Pancreas (tissue), 10 donors: Measurements from ENCODE around the gene SNCAIP. TPM values are rescaled to one million over a fixed set of nuclear protein-coding genes. Genes with fewer than 3 reads are reported as not detected.

Experiments used
- ATAC-seq, 4 donors: fragments of 200-7000 bp; cut with Tn5 transposase; one replicate each; pipeline versions ENCODE4 v1.8.0 to v1.9.1; 2020; ENCODE audit warnings: mild to moderate bottlenecking in 4 of 4, moderate library complexity in 4 of 4
- DNase-seq, 6 donors: peaks; one replicate each; pipeline ENCODE4 v3.0.0-alpha.2; 2020
- FAIRE-seq: peaks from 2 replicates; lab custom pipeline; 2012; peaks lifted over from hg19 to GRCh38; lab: Jason Lieb, UNC
- H3K27ac ChIP-seq, 4 donors: fragments of 200-600 bp; sonication (generic); 1 replicate in 3 of 4; 2 replicates in 1 of 4; pipeline versions ENCODE4 v1.5.0 to v1.8.0; 2020
- H3K27me3 ChIP-seq, 4 donors: fragments of 200-600 bp; one replicate each; pipeline ENCODE4 v1.8.0; 2021
- H3K36me3 ChIP-seq, 3 donors: fragments of 200-600 bp; sonication (generic) in 1 of 3; one replicate each; pipeline versions ENCODE4 v1.5.0 to v1.8.0; 2020 to 2021
- H3K4me1 ChIP-seq, 3 donors: fragments of 200-600 bp; one replicate each; pipeline ENCODE4 v1.8.0; 2021
- H3K4me3 ChIP-seq, 4 donors: fragments of 200-600 bp; sonication (generic) in 2 of 4; one replicate each; pipeline versions ENCODE4 v1.5.0 to v1.8.0; 2020 to 2021
- H3K9me3 ChIP-seq, 4 donors: fragments of 200-600 bp; one replicate each; pipeline ENCODE4 v1.8.0; 2021
- CTCF ChIP-seq, 4 donors: fragments of 200-600 bp; sonication (generic) in 3 of 4; IDR thresholded peaks; one replicate each; pipeline versions ENCODE4 v1.5.0 to v1.8.0; 2021; ENCODE audit warnings: antibody characterized with exemption in 4 of 4
- WGBS, 2 donors: extraction: QIAGEN DNeasy Blood & Tissue Kit; methylation state at CpG; one replicate each; pipeline ENCODE4 v1.1.7; 2013; 5-methylcytosine and 5-hydroxymethylcytosine counted together
- intact Hi-C, 3 donors: fragments of 100-400 bp; cut with DNase I; formaldehyde crosslinking; loops; one replicate each; pipeline versions ENCODE4 v1.11.1 to v1.14.2; 2022
- polyA plus RNA-seq, 2 donors: library from polyadenylated mRNA; stranded (reverse); fragments of 200-250 nt; gene quantifications; one replicate each; pipeline ENCODE4 v1.2.3, GENCODE V29; 2013
- total RNA-seq, 6 donors: library from RNA; stranded (reverse); fragmentation: NEBNext Ultra II Directional in 4 of 6; extraction: Animal tissue kit (Norgen Biotek cat#: 25700) in 4 of 6; gene quantifications; one replicate each; pipeline versions ENCODE4 v1.2.1 to v1.2.4, GENCODE V29; 2021 to 2023
- donor health status: healthy with polysubstance abuse.
- donor health status: DM: no; HTN: no; CAD: no; lungs with moderate emphysema.
- donor health status: DM: no; HTN: no; CAD: no.
- donor health status: control.
- donor health status: control.
- donor health status: Bipolar disorder and iron deficiency.
- donor health status: DM: yes; HTN: yes; CAD: no.
- donor health status: DM: no; HTN: no; CAD: no.
- donor health status: DM: no; HTN: no; CAD: no.
- donor health status: DM: yes; HTN: yes; CAD: no.

Gene SNCAIP
- total and polyA plus RNA-seq, 8 donors = 0.03 to 1.1 (median 0.28) TPM; not detected in 1

- H3K36me3 ChIP-seq = no peaks in the 10 kb centered on the region
- peak in 2 of 4 donors; percentile 24 to 35 for TF ChIP-seq CTCF (IDR thresholded peaks at IDR 0.05)
- intact Hi-C loops = no loop called here
- peak in 3 of 4 donors; percentile 54 to 64 (median 63) for ATAC-seq
- no peak for FAIRE-seq
- H3K9me3 ChIP-seq = no peaks in the 10 kb centered on the region
- no peaks in the 10 kb centered on the region for H3K4me1 ChIP-seq
- H3K27ac ChIP-seq = no peak overlapping the region
- H3K27me3 ChIP-seq = no peaks in the 10 kb centered on the region
- peak in 1 of 6 donors; percentile 13 for DNase-seq
- no peak overlapping the region for H3K4me3 ChIP-seq
- WGBS, 2 donors = 79 to 82% methylated on average over 8 of the region's 8 CpGs
Measured at GRCh38 chr5:122458278-122458872, 146.3 kb downstream of the SNCAIP start.

GRCh38 chr5:122462486-122462885 is 150.4 kb downstream of the SNCAIP start:
- Histone ChIP-seq H3K4me1 (no peaks in the 10 kb centered on the region), H3K9me3 (no peaks in the 10 kb centered on the region), H3K4me3 (no peak overlapping the region), H3K36me3 (no peaks in the 10 kb centered on the region), H3K27me3 (no peaks in the 10 kb centered on the region), H3K27ac (no peak overlapping the region)
- TF ChIP-seq CTCF (IDR thresholded peaks at IDR 0.05) = no peak
- DNase-seq (no peak), ATAC-seq (no peak), FAIRE-seq (no peak)
- intact Hi-C loops = no loop called here

GRCh38 chr5:122463221-122463620 is 151.2 kb downstream of the SNCAIP start:
- ATAC-seq (no peak), DNase-seq (no peak), FAIRE-seq (no peak)
- H3K36me3 ChIP-seq = no peaks in the 10 kb centered on the region
- no peaks in the 10 kb centered on the region for H3K27me3 ChIP-seq
- H3K4me3 ChIP-seq = no peak overlapping the region
- no peaks in the 10 kb centered on the region for H3K9me3 ChIP-seq
- TF ChIP-seq CTCF (IDR thresholded peaks at IDR 0.05) = no peak
- no peaks in the 10 kb centered on the region for H3K4me1 ChIP-seq
- intact Hi-C loops = no loop called here
- no peak overlapping the region for H3K27ac ChIP-seq
- 74 to 88% methylated on average over 1 of the region's 1 CpG for WGBS, 2 donors

GRCh38 chr5:122464191-122464590 is 152.2 kb downstream of the SNCAIP start:
- Histone ChIP-seq H3K27me3 (no peaks in the 10 kb centered on the region), H3K27ac (no peak overlapping the region), H3K36me3 (no peaks in the 10 kb centered on the region), H3K9me3 (no peaks in the 10 kb centered on the region), H3K4me1 (no peaks in the 10 kb centered on the region), H3K4me3 (no peak overlapping the region)
- FAIRE-seq = no peak
- DNase-seq = no peak
- 72 to 73% methylated on average over 2 of the region's 2 CpGs for WGBS, 2 donors
- intact Hi-C loops = no loop called here
- ATAC-seq = no peak
- no peak for TF ChIP-seq CTCF (IDR thresholded peaks at IDR 0.05)

GRCh38 chr5:122465031-122465577 is 153.1 kb downstream of the SNCAIP start:
- 72 to 86% methylated on average over 7 of the region's 7 CpGs for WGBS, 2 donors
- H3K27ac ChIP-seq = no peak overlapping the region
- DNase-seq (no peak), FAIRE-seq (no peak), ATAC-seq (no peak)
- intact Hi-C loops = no loop called here
- no peaks in the 10 kb centered on the region for H3K9me3 ChIP-seq
- no peak for TF ChIP-seq CTCF (IDR thresholded peaks at IDR 0.05)
- no peaks in the 10 kb centered on the region for H3K36me3 ChIP-seq
- H3K27me3 ChIP-seq = no peaks in the 10 kb centered on the region
- H3K4me1 ChIP-seq = no peaks in the 10 kb centered on the region
- H3K4me3 ChIP-seq = no peak overlapping the region
